Renal cortical epithelial cell (primary cell): ENCODE measurements around the gene HES1. TPM values are rescaled to one million over a fixed set of nuclear protein-coding genes. Genes with fewer than 3 reads are reported as not detected.

Source experiments
- DNase-seq: peaks from one replicate; pipeline ENCODE4 v3.0.0-alpha.2; 2011; ENCODE audit warnings: low read depth
- total RNA-seq: library from RNA; depleted of rRNA; stranded (reverse); fragments of >200 nt; gene quantifications from 2 replicates; pipeline ENCODE4 v1.2.3, GENCODE V29; 2014

The HES1 gene
- total RNA-seq, 1 donor from 2014 or later = 18.6 TPM

DNA sequence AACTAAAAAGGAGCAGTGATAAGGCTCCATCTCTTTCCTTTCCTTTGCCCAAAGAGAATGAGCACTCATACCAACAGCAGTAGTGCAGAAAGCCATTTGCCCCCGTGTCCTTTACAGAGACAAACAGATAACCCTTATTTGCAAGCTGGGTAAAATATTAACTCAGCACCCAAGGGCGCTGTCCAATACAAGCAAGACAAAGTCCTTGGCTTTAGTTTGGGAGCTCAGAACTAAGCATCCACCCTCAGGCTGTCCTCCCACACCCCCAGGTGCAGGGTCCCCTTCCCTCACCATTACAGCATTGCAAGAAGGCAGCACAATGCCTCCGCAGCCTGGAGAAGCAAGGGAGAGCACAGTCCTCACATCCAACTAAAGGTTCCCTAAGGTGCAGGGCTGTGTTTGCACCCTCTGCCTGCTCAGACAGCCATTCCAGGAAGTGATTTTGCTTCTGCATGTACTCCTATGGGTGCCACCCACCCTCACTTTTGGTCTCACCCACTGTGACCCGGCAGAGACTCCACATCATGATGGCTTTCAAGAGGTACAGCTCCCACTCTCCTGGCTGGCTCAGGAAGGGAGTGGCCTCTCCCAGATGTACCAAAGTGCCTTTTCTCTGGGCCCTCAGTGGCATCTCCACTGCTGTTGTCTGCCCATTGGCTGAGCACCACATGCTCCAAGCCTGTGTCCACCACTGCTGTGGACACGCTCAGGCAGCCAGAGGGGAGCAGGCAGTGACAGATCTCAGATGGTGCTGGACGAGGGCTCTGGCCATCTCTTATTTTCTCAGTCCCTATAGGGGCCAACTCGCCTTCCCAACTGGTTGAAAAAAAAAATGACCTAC is 34.1 kb upstream of the HES1 start:
- peak; percentile 39 for DNase-seq

DNA sequence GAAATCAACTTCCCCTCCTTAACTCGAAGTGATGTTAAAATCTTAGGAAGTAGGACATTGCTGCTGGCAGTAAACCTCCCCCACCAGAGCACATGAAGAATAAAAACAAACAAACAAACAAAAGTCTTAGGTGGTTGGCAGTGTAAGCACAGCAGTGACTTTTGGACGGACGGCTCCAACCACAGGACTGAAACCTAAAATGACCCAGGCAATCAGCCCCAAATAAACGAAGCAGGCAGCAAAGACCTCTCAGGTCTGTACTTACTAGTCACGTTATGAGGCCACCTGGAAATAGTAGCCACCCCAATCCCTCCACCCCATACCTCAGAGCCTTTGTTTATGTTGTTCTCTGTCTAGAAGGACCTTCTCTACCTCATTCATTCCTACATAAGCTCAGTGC is 33.5 kb upstream of the HES1 start:
- DNase-seq = no peak

DNA sequence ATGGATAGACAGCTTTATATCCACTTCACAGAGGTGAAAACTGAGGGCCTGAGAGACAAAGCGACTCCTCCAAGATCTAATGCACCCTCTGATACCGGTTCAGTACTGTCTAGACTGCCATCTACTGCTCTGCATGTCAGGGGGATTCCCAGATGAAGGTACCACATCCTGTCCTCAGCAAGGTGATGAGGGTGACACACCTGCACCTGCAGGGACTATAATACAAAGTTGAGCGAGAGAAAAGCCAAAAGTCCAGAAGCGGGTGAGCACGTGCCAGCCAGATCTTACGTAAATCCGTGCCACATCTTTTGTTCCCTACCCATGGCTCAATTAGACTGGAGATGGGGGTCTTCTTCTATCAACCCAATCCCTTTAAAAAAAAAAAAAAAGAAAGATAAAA is 32.4 kb upstream of the HES1 start:
- no peak for DNase-seq

DNA sequence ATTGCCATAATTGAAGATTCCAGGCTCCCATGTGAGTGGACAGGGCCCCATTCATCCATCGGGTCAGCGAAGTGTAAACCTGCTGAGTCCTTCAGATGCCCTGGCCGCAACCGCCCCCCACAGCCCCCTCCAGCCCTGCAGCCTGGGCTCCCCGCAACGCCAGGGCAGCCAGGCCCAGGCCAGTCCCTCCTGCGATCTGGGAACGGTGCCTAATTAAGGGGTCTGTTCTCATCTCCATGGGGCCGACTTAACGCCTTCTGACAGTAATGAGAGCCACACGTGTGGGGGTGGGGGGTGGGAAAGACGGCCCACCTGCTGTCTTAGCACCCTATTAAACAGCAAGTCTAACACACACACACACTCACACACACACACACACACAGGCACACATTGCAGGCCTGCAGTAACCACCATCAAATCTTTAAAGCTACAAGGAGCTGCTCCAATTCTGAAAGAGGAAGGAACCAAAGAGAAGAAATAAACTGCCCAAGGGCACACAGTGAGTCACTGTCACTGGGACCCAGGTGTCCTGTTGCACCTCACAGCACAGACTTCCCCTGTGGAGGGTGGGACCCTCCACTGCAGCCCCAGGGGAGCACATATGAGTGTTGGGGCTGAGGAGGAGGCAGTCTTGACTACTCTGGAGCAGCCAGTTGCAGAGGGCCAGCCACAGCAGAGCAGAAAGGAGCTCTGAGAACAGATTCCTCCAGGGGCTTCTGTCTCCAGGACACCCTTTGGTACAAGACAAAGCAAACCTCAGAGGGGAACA is 31.8 kb upstream of the HES1 start:
- peak; percentile 23 for DNase-seq

DNA sequence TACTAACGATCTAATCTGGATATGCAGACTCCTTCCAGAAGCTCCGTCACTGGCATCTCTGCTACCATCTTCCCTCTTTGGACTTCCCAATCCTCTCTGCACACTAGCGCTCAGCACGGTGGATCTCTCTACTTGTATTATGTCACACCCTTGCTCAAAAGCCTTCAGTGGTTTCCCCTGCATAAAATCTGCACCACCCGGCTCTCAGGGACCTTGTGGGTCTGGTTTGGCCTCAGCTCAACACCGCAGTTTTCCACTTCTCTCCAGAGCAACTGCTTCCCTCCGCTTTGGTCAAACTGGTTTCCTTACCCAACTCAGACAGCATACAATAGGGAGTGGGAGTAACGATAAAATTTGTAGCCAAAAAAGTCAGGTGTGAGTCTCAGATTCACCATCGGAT is 30.7 kb upstream of the HES1 start:
- DNase-seq = no peak

DNA sequence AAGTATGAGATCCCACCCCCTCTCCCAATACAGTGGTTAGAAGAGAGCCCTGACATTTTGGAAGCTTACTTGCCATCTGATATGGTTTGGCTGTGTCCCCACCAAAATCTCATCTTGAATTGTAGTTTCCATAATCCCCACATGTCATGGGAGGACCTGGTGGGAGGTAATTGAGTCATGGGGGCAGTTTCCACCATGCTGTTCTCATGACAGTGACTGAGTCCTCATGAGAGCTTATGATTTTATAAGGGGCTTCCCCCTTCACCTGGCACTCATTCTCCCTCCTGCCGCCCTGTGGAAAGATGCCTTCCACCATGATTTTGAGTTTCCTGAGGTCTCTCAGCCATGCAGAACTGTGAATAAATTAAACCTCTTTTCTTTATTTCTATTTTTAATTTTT is 28.8 kb upstream of the HES1 start:
- DNase-seq = no peak

DNA sequence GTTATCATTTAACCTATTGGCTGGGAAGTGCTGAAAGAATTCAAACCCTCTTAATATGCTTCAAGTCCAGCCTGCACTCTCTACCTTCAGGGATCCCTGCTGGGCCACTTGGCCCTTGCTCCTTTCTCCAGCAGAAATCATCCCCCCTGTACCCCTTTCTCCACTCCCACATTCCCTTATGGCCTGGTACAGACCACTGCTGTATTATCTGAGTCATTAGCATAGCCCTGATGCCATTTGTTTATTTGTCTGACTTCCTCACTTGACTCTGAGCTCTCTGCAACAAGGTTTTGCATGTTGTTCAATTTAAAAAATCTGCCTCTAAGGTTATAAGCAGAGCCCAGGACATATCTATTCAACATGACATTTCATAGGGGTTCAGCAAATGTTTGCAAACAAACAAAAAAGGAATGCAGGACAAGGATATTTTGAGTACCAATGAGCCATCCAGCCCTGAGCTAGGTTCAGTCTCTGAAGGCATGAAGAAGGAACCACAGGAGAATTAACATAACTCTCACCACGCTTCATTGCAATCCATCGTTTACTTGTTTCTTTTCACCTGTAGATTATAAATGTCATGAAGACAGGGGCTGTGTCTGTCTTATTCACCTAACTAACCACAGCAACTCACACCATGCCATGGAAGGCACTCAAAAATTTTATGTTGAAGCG is 26.6 kb upstream of the HES1 start:
- peak; percentile 53 for DNase-seq

DNA sequence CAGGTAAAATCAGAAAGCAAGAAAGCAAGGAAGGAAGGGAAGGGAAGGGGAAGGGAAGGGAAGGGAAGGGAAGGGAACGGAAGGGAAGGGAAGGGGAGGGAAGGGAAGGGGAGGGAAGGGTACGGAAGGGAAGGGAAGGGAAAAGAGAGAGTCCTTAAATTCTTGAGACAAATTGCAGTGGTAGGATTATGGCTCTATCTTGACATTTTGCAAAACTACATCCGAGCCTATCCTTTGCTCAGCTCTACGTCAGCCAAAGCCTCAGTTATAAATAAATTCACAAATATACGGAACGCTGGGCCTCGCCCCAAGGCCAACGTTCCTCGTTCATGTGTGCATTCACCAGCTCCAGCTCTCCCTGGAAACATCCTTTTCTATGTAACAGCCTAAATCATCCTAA is 25.5 kb upstream of the HES1 start:
- DNase-seq = no peak

DNA sequence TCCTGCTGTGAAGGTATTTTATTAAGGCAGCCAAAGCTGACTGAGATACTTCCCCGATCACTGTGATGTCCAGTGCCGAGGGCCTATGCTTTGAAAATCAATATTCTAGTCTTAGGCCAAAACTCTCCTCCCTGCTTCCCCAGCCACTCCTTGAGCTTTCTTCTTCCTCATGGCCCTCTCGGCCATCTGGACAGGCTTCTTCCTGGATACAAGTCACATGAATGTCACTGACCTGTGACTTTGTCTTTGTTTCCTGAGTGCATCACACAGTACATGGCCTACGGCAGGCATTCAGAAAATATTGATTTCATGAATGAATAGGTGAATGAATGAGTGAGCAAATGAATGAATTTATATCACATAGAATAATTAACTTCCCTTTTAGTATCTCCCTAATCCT is 24.6 kb upstream of the HES1 start:
- no peak for DNase-seq

DNA sequence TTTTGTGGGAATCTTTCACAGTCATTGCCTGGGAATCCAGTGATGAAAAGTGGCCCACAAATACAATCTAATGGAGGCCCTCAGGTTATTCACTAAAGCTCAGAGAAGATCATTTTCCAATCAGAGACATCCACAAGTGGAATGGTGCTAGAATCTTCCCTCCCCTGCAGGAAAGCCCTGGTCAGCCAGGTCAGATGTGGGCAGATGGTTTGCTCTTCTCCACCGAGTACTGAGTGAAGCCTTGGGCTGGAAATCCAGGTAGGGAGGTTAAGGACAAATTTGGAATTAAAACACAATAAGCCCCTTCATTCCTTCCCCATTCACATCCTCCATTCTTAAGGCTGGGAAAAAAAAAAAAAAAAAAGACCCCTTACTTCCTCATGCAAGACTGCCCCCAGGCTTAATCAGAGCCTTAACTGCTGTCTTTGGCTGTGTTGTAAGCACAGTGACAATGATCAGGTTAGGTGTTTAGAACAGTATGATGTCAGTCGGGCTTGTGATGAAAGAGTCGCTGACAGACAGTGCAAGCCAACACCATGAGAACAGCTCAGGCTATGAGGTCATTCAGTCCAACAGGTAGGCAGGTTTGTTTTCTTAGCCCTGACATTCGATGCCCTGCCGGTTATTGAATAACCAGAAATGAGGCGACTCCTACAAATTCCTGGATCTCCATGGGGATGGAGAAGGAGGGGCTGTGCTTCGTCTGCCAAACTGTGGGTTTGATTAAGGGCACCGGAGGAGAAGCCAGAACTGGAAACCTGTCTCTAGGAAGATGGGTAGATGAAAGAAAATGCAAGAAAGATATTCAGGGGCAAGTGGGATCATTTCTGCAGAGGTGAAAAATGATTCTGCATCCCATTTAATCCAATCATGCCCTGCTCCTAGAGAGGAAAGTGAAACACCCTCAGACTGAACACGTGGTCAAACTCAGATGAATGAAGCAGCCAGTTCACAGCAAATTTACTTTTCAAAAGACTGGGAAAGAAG is 23.5 kb upstream of the HES1 start:
- DNase-seq = peak; percentile 100

DNA sequence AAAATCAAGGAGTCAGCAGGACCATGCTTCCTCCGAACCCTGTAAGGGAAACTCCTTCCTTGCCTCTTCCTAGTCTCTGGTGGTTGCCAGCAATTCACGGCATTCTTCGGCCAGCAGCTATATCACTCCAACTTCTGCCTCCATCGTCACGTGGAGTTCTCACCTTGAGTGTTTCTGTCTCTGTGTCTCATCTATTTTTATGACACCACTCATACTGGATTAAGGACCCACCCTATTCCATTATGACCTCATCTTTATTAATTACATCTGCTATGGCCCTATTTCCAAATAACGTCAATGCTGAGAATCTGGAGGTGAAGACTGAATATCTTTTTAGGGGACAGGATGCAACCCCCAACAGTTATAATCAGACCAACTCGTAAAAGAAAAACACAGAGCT is 21.8 kb upstream of the HES1 start:
- DNase-seq = no peak

DNA sequence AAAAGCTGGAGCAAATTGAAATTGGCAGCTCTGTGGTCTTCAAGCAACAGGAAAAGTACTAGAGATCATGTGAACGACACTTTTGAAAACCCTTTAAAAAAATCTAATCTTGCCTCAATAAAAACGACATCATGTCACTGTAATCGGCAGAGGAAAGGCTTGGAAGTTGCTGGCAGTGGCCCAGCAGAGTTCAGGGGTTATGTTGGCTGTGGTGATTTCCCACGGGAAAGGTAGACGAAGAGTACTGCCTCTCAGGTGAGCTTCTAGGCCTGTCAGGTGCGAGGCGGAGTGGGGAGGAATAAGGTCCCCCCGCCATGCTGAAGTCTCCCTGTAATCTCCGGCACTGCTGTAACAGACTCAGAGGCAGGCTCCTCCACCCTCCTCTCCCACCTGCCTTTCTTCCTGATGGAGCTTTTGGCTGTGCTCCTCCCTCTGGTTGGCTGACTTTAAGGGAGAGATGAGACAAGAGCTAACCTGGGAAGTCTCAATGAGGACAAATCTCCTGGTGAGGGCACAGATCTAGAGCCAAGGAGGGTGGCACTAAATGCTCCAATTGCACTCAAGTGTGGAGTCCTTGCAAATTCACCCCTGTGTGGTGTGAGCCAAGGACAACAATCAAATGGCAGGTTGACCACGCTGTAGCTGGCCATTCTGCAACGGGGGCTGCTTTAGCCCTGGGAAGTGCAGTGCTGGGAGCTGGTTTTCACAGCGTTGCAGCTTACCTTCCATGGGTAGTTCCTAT is 18.7 kb upstream of the HES1 start:
- DNase-seq = peak; percentile 43

DNA sequence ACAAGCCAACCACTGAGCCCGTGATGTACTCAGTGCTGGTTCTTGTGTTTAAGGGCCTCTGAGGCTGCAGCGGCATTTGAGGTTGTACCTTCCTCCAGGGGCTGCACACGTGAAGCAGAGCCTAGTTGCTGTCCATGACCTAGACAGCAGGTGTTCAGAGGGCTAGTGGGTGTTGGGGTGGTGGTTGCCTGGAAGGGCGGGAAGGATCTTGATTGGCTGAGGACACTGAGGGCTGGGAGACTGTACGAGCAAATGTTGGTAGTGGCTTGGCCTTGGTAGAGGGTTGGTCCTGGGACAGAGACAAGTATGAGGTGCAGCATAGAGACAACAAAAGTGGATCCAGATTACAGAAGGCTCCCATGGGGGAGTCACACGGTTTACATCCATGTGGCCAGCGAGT is 17.0 kb upstream of the HES1 start:
- DNase-seq = no peak

DNA sequence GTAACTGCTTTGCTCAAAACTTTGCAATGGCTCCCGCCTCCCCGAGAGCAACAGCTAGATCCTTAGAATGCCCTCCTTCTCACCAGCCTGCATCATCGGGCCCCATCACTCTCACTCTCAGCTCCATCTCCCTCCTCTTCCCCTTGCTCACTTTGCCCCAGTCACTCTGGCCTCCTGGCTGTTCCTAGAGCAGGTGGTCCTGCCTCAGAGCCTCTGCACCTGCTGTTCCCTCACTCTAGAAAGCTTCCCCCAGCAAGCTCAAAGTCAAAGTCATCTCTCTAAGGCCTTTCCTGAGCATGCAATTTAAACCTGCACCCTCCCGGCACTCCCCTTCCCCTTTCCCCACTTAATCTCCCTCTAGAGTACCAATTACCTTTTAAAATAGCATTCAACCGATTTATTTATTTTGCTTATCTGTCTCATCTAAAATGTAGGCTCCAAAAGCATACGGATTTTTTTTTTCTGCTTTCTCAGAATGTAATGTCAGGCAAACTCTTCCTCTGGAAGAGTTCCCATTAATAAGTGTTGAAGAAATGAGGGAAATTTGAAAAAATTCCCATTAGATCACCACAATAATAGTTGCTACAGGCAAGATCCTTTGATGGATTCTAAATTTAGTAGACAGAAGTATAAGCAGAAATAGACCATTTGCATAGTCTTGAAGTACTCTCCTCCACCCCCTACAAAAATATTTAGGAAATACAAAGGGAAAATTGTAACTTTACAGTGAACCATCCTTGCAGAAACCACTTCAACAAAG is 15.9 kb upstream of the HES1 start:
- DNase-seq = no peak

DNA sequence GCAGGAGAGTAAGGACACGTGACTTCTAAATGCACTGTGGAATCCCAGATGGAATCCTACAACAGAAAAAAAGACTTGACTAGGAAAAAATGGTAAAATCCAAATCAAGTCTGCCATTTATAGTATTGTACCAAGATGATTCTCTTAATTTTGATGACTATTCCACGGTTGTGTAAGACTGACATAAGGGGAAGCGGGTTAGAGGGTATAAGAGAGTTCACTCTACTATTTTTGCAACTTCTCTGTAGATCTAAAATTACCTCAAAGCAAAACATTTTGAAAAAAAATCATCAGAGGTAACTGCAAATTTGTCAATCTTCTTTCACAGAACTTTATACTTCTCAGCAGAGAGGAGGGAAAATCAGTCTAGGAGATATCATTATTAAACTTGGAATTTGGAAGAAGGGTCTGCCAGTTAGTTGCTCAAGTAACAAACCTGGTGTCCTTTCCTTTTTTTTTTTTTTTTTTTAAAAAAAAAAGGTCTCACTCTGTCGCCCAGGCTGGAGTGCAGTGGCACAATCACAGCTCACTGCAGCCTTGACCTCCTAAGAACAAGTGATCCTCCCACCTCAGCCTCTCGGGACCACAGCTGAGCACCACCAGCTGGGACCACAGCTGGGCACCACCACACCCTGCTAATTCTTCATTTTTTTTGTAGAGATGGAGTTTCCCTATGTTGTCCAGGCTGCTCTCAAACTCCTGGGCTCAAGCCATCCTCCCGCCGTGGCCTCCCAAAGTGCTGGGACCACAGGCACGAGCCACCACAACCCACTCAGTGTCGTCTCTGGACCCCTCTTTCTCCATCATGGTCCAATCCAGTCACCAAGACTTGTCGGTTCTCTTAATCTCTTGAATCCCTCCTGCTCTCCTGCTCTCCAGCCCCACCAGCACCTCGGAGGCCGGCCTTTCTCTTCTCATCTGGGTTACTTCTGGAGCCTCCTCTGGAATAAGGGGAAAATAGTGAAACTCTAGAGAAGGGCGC is 14.9 kb upstream of the HES1 start:
- no peak for DNase-seq

DNA sequence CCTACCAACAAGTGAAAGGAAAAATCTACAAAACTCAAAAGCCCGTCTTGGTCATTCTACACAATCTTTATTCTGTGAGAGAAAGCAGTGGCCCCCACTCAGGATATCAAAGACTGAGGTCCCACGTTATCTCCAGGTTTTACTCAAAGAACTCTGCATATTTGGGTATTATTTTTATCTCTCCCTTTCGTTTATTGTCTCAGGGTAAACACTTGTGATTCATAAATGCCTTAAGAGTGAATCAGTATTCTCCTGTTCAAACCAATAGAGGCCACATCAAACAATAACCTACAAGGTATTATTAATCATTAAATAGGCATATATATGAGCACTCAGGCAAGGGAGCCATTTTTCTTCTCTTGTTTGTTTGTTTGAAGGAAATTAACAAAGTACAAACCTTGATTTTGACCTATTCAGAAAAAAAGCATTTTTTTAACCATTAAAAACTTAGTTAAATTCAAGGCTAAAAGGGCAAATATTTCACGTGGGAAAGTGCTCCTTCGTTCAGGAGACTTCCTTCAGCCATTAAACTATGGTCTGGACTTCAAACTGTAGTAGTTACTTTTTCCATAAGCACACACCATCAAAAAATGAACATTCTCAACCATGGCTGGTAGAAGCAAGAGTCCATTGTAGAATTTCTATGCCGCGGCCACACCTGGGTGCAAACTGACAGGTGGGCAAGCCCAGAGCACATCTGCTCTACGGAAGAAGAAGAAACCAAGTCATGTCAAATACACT is 13.9 kb upstream of the HES1 start:
- DNase-seq = peak; percentile 99

DNA sequence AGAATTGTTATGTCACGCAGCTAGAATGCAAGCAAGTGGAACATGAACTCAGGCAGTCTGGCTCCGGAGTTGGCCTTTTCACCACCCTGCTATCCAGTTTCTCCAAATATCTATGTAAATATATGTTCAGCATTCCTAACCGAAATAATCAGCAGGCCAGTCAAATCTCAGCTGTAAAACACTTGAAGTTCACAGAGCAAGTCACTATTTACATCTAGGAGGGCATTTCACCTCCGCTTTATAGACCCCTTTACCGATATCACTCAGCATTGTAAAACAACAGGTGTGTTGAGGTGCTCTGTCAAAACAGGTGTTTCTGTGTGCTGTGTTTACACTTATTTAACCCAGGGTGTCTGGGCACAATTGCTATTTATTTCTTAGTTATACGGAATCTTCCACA is 12.2 kb upstream of the HES1 start:
- DNase-seq = no peak

DNA sequence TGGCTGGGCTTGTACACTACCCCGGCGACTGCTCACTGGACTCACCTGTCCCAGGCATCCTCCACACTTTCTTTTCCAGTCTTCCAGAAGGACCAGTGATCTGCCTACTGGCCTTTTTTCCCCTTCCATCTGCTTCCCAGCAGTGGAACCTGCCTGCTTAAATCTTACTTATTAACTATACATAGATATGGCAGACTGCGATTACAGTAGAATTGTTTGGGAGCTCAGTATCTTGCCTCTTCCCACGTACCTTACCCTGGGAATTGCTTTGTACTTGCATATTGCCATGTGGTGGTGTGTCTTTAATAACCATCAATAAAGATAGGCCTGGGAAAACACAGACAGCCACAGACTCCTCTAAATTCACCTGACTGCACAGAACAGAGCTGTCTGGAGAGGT is 11.8 kb upstream of the HES1 start:
- DNase-seq = no peak
